ENCODE results near the gene MARVELD1.

MARVELD1 gene

GRCh38 chr10:97726636-97727178, 13.2 kb downstream of the MARVELD1 start:
- Histone ChIP-seq H3K9ac (ENCODE audit: low read depth, low read length) (no peak overlapping the region), H3K36me3 (ENCODE audit: control insufficient read depth, insufficient read depth, low read length) (no peaks in the 10 kb centered on the region), H3K27me3 (ENCODE audit: control insufficient read depth, insufficient read depth, low read length) (no peaks in the 10 kb centered on the region), H3K9me3 (ENCODE audit: control insufficient read depth, insufficient read depth, low read length) (no peaks in the 10 kb centered on the region), H3K4me3 (ENCODE audit: low read depth, low read length) (peak overlapping the region; percentile 37; the same call in 1 of the 2 replicates), H3K27ac (ENCODE audit: low read depth, low read length) (no peak overlapping the region), H3K4me1 (ENCODE audit: control insufficient read depth, insufficient read depth, low read length) (peaks cover 3% of the 10 kb centered on the region; the same call in 1 of the 2 replicates)

GRCh38 chr10:97729014-97729413, 15.5 kb downstream of the MARVELD1 start:
- Histone ChIP-seq H3K27me3 (ENCODE audit: control insufficient read depth, insufficient read depth, low read length) (no peaks in the 10 kb centered on the region), H3K36me3 (ENCODE audit: control insufficient read depth, insufficient read depth, low read length) (no peaks in the 10 kb centered on the region), H3K27ac (ENCODE audit: low read depth, low read length) (no peak overlapping the region), H3K9ac (ENCODE audit: low read depth, low read length) (no peak overlapping the region), H3K4me1 (ENCODE audit: control insufficient read depth, insufficient read depth, low read length) (peaks cover 3% of the 10 kb centered on the region; the same call in 1 of the 2 replicates), H3K4me3 (ENCODE audit: low read depth, low read length) (no peak overlapping the region), H3K9me3 (ENCODE audit: control insufficient read depth, insufficient read depth, low read length) (no peaks in the 10 kb centered on the region)

DNA sequence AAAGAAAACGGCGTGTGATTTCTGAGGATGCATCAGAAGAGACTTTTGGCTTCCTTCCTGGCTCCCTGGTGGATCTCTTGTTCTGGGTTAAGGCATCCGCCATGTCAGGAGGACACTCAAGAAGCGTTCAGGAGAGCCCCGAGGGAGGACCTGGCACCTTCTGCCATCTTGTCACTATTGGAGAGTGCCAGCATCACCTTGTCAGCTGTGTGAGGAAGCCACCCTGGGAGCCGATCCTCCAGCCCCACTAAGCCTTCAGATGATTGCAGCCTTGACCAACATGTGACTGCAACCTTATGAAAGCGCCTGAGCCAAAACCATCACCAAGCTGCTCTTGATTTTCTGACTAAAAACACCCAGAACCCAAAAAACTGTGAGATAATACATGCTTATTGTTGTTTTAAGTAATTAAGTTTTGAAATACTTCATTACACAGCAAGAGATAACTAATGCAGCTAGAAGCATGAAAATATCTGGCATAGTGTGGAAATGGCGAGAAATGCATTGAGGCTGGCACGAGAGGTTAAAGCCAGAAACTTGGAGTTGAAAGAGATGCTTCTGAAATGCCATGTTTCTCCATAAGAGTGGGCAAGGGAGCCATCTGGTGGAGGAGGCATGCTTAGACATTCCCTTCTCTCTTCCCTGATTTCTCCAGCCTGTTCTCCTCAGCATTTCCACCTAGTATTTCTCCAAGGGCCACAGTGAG, 18.0 kb downstream of the MARVELD1 start:
- Histone ChIP-seq H3K36me3 (ENCODE audit: control insufficient read depth, insufficient read depth, low read length) (no peaks in the 10 kb centered on the region), H3K27me3 (ENCODE audit: control insufficient read depth, insufficient read depth, low read length) (peaks cover 18% of the 10 kb centered on the region), H3K4me3 (ENCODE audit: low read depth, low read length) (no peak overlapping the region), H3K27ac (ENCODE audit: low read depth, low read length) (no peak overlapping the region), H3K4me1 (ENCODE audit: control insufficient read depth, insufficient read depth, low read length) (peaks cover under 1% of the 10 kb centered on the region; the same call in 1 of the 2 replicates), H3K9ac (ENCODE audit: low read depth, low read length) (no peak overlapping the region), H3K9me3 (ENCODE audit: control insufficient read depth, insufficient read depth, low read length) (peaks cover 5% of the 10 kb centered on the region)

DNA sequence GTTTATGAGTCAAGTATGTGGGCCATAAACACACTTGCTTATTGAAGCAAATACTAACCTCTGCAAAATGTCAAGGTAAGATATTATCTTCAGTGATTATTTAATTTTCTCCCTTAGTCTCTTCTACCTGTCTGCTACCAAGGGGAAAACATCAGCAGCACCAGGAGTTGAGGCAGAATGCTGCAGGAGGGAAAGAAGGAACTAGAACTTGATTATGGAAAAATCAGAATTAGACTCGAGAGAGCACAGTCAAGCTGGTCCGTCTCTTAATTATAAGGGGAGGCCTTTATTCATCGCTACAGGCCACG, 18.5 kb downstream of the MARVELD1 start:
- Histone ChIP-seq H3K27ac (ENCODE audit: low read depth, low read length) (no peak overlapping the region), H3K9ac (ENCODE audit: low read depth, low read length) (no peak overlapping the region), H3K9me3 (ENCODE audit: control insufficient read depth, insufficient read depth, low read length) (peaks cover 7% of the 10 kb centered on the region), H3K27me3 (ENCODE audit: control insufficient read depth, insufficient read depth, low read length) (peaks cover 20% of the 10 kb centered on the region), H3K4me3 (ENCODE audit: low read depth, low read length) (no peak overlapping the region), H3K4me1 (ENCODE audit: control insufficient read depth, insufficient read depth, low read length) (no peaks in the 10 kb centered on the region), H3K36me3 (ENCODE audit: control insufficient read depth, insufficient read depth, low read length) (no peaks in the 10 kb centered on the region)

- Histone ChIP-seq H3K36me3 (ENCODE audit: control insufficient read depth, insufficient read depth, low read length) (no peaks in the 10 kb centered on the region), H3K4me1 (ENCODE audit: control insufficient read depth, insufficient read depth, low read length) (peaks cover 4% of the 10 kb centered on the region), H3K27ac (ENCODE audit: low read depth, low read length) (no peak overlapping the region), H3K4me3 (ENCODE audit: low read depth, low read length) (no peak overlapping the region), H3K9me3 (ENCODE audit: control insufficient read depth, insufficient read depth, low read length) (peaks cover 7% of the 10 kb centered on the region), H3K9ac (ENCODE audit: low read depth, low read length) (no peak overlapping the region), H3K27me3 (ENCODE audit: control insufficient read depth, insufficient read depth, low read length) (peaks cover 20% of the 10 kb centered on the region)
Measured at GRCh38 chr10:97733256-97733655, 19.7 kb downstream of the MARVELD1 start.

- Histone ChIP-seq H3K9ac (ENCODE audit: low read depth, low read length) (no peak overlapping the region), H3K27me3 (ENCODE audit: control insufficient read depth, insufficient read depth, low read length) (peaks cover 20% of the 10 kb centered on the region), H3K4me3 (ENCODE audit: low read depth, low read length) (no peak overlapping the region), H3K27ac (ENCODE audit: low read depth, low read length) (no peak overlapping the region), H3K4me1 (ENCODE audit: control insufficient read depth, insufficient read depth, low read length) (peaks cover 4% of the 10 kb centered on the region), H3K9me3 (ENCODE audit: control insufficient read depth, insufficient read depth, low read length) (peaks cover 7% of the 10 kb centered on the region), H3K36me3 (ENCODE audit: control insufficient read depth, insufficient read depth, low read length) (peaks cover 7% of the 10 kb centered on the region)
Measured at GRCh38 chr10:97734021-97734420, 20.5 kb downstream of the MARVELD1 start.

GRCh38 chr10:97736403-97736901, 22.9 kb downstream of the MARVELD1 start:
- H3K9ac ChIP-seq (ENCODE audit: low read depth, low read length), result no peak overlapping the region
- H3K4me1 ChIP-seq (ENCODE audit: control insufficient read depth, insufficient read depth, low read length), result peaks cover 4% of the 10 kb centered on the region
- peaks cover 7% of the 10 kb centered on the region for H3K9me3 ChIP-seq (ENCODE audit: control insufficient read depth, insufficient read depth, low read length)
- 0 out of 2 replicates have a peak overlapping the region, but pooled peaks have one; percentile 90 for H3K4me3 ChIP-seq (ENCODE audit: low read depth, low read length)
- peaks cover 20% of the 10 kb centered on the region for H3K27me3 ChIP-seq (ENCODE audit: control insufficient read depth, insufficient read depth, low read length)
- no peak overlapping the region for H3K27ac ChIP-seq (ENCODE audit: low read depth, low read length)
- peaks cover 25% of the 10 kb centered on the region for H3K36me3 ChIP-seq (ENCODE audit: control insufficient read depth, insufficient read depth, low read length)

DNA sequence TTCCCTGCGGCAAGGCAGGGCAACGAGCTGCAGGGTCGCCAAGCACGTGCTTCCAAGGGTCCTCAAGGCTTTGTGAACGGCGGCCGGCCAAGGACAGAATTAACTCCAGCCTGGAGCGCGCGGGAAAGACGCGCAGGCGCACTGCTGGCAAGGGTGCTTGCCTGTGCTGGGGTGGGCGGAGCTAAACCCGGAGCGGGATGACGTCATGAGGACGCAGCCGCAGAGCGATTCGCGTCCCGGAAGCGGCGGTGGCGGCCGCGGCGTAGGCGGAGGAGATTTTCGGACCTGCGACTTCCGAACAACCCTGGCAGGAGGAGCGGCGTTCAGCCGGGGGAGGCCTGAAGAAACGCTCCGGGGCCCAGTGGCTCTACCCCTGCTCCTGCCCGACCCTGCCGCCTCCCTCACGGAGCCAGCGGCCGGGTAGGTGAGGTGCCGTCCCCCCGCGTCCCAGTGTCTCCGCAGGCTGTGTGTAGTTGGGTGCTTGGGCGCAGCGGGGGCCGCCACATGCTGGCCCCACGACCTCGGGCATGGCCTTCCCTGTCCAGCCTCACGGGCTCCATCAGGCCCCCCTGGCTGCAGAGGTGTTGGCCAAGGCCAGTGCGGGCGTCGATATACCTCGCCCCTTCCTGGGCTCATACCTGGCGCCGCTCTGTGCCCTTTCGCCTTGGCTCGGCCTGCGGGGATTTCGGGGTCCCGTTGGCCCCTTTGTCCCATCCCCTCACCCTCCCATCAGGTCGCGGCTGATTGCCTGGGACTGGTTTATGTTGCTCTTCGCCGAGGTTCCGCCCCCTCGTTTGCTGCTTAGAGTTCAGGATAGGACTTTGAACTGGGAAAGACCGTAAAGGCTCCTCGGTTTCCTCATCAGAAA, 23.6 kb downstream of the MARVELD1 start, which contains the start of gene ZFYVE27:
Gene ZFYVE27 (plus strand): TSS at position 227 of the 868 bp plus-strand sequence. CDS start 1,350 bp downstream, outside the sequence.
- Histone ChIP-seq H3K27ac (ENCODE audit: low read depth, low read length) (peak within 1 kb of the TSS; percentile 89), H3K9ac (ENCODE audit: low read depth, low read length) (peak within 1 kb of the TSS; percentile 86), H3K9me3 (ENCODE audit: control insufficient read depth, insufficient read depth, low read length) (peaks cover 7% of the 10 kb centered on the region), H3K27me3 (ENCODE audit: control insufficient read depth, insufficient read depth, low read length) (peaks cover 20% of the 10 kb centered on the region), H3K4me3 (ENCODE audit: low read depth, low read length) (peak within 1 kb of the TSS; percentile 90), H3K36me3 (ENCODE audit: control insufficient read depth, insufficient read depth, low read length) (peaks cover 25% of the 10 kb centered on the region), H3K4me1 (ENCODE audit: control insufficient read depth, insufficient read depth, low read length) (peaks cover 4% of the 10 kb centered on the region)

GRCh38 chr10:97737770-97738265, 24.3 kb downstream of the MARVELD1 start:
- H3K4me3 ChIP-seq (ENCODE audit: low read depth, low read length), result peak overlapping the region; percentile 90

GRCh38 chr10:97738616-97739015, 25.1 kb downstream of the MARVELD1 start:
- Histone ChIP-seq H3K27me3 (ENCODE audit: control insufficient read depth, insufficient read depth, low read length) (peaks cover 20% of the 10 kb centered on the region), H3K9ac (ENCODE audit: low read depth, low read length) (no peak overlapping the region), H3K4me1 (ENCODE audit: control insufficient read depth, insufficient read depth, low read length) (peaks cover 4% of the 10 kb centered on the region), H3K9me3 (ENCODE audit: control insufficient read depth, insufficient read depth, low read length) (peaks cover 7% of the 10 kb centered on the region), H3K36me3 (ENCODE audit: control insufficient read depth, insufficient read depth, low read length) (peaks cover 34% of the 10 kb centered on the region), H3K27ac (ENCODE audit: low read depth, low read length) (no peak overlapping the region), H3K4me3 (ENCODE audit: low read depth, low read length) (no peak overlapping the region)

More at GRCh38 chr10:97737770-97738265, 24.3 kb downstream of the MARVELD1 start:
- Histone ChIP-seq H3K36me3 (ENCODE audit: control insufficient read depth, insufficient read depth, low read length) (peaks cover 27% of the 10 kb centered on the region), H3K27me3 (ENCODE audit: control insufficient read depth, insufficient read depth, low read length) (peaks cover 20% of the 10 kb centered on the region), H3K27ac (ENCODE audit: low read depth, low read length) (peak overlapping the region; percentile 89), H3K9me3 (ENCODE audit: control insufficient read depth, insufficient read depth, low read length) (peaks cover 7% of the 10 kb centered on the region), H3K9ac (ENCODE audit: low read depth, low read length) (peak overlapping the region; percentile 86), H3K4me1 (ENCODE audit: control insufficient read depth, insufficient read depth, low read length) (peaks cover 4% of the 10 kb centered on the region)
